ENCODE measurements around the gene ZNF609. TPM values are rescaled to one million over a fixed set of nuclear protein-coding genes. Genes with fewer than 3 reads are reported as not detected.

ZNF609 gene
- total and polyA plus RNA-seq, 10 of the 15 experiments (the other 5 are each of a cell fraction or from before 2014, with no cell fraction given), result 5.1 to 35.3 (median 13.6) TPM

DNA sequence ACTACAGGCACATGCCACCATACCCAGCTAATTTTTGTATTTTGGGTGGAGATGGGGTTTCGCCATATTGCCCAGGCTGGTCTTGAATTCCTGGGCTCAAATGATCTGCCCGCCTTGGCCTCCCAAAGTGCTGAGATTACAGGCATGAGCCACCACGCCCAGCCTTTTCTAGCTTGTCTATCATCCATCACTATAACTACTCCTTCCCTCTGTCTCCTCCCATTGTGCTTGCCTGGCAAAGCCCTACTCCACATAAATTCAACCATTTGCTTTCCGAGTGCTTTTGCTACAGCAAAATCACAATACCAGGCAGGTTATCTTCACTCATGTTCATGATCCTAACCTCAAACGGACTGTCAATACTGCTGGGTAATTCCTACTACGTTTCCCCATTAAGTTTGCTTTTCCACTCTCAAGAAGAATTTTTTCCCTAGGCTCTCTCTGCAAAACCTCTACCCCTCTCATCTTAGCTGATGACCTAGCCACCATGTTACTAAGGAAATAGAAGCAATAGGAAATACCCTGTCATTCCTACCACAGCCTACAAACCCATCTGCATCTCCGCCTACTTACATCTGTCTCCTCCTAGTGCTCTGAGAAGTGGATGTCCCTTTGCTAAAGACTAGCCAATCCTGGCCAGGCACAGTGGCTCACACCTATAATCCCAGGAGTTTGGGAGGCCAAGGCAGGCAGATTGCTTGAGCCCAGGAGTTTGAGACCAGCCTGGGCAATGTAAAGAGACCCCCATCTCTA, 250.5 kb downstream of the ZNF609 start:
- Histone ChIP-seq H3K4me3 (no peak overlapping the region), H3K27me3 (replicated peaks in 1 of 2; ENCODE audit: control insufficient read depth in 2 of 2, insufficient read depth in 2 of 2, low read length in 1 of 2) (no peaks in the 10 kb centered on the region), H4K20me1 (ENCODE audit: control insufficient read depth, insufficient read depth) (no peaks in the 10 kb centered on the region), H3K4me2 (ENCODE audit: control insufficient read depth, insufficient read depth) (no peak overlapping the region), H3K9me3 (replicated peaks; ENCODE audit: control insufficient read depth, insufficient read depth, low read length) (no peaks in the 10 kb centered on the region), H3K9ac (ENCODE audit: control insufficient read depth, insufficient read depth, low read length) (no peak overlapping the region), H2AFZ (ENCODE audit: control insufficient read depth, low read depth, low read length) (no peak overlapping the region), H3K27ac (ENCODE audit: control insufficient read depth, insufficient read depth) (no peak overlapping the region), H3K79me2 (ENCODE audit: control insufficient read depth, insufficient read depth, low read length) (no peaks in the 10 kb centered on the region), H3K36me3 (ENCODE audit: control insufficient read depth in 2 of 2, insufficient read depth in 2 of 2, low read length in 1 of 2) (no peaks in the 10 kb centered on the region), H3K4me1 (ENCODE audit: control insufficient read depth, insufficient read depth, low read length) (no peaks in the 10 kb centered on the region)
- in situ Hi-C loops (cut with MboI) (no loop called here), intact Hi-C loops (cut with micrococcal nuclease; ENCODE audit: unreplicated experiment) (no loop called here)
- no TSS peak for BruUV-seq (replicated peaks)
- SMC1A ChIA-PET (ENCODE audit: uncharacterized antibody, unreplicated experiment), result interaction anchor here (1.0 to 1.5 kb wide), 2 partner anchors 13 to 16 kb away, joined by 3 read pairs; no protein-coding TSS in a partner anchor
- TF ChIP-seq TARDBP (IDR thresholded peaks at IDR 0.05; ENCODE audit: borderline replicate concordance) (no peak), NR2F1 (conservative IDR thresholded peaks at IDR 0.05) (no peak), SMAD1 (IDR thresholded peaks at IDR 0.05; ENCODE audit: low read depth, partially characterized antibody) (no peak), SMAD5 (IDR thresholded peaks at IDR 0.05; ENCODE audit: low read depth) (no peak), MTA3 (IDR thresholded peaks at IDR 0.05; ENCODE audit: borderline replicate concordance, low read length) (no peak), EGR1 (IDR thresholded peaks at IDR 0.05; ENCODE audit: borderline replicate concordance in 1 of 2, low read depth in 2 of 2, low read length in 2 of 2) (no peak), MEF2B (IDR thresholded peaks at IDR 0.05; ENCODE audit: partially characterized antibody, poor library complexity, severe bottlenecking) (no peak), NFIC (IDR thresholded peaks at IDR 0.05; ENCODE audit: low read depth, low read length) (no peak)
- TF ChIP-seq, protein P1, sequence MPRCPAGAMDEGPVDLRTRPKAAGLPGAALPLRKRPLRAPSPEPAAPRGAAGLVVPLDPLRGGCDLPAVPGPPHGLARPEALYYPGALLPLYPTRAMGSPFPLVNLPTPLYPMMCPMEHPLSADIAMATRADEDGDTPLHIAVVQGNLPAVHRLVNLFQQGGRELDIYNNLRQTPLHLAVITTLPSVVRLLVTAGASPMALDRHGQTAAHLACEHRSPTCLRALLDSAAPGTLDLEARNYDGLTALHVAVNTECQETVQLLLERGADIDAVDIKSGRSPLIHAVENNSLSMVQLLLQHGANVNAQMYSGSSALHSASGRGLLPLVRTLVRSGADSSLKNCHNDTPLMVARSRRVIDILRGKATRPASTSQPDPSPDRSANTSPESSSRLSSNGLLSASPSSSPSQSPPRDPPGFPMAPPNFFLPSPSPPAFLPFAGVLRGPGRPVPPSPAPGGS (IDR thresholded peaks at IDR 0.05; ENCODE audit: borderline replicate concordance, insufficient read depth, low read depth, low read length, poor library complexity, severe bottlenecking), result no peak
- TF ChIP-seq, protein P2, sequence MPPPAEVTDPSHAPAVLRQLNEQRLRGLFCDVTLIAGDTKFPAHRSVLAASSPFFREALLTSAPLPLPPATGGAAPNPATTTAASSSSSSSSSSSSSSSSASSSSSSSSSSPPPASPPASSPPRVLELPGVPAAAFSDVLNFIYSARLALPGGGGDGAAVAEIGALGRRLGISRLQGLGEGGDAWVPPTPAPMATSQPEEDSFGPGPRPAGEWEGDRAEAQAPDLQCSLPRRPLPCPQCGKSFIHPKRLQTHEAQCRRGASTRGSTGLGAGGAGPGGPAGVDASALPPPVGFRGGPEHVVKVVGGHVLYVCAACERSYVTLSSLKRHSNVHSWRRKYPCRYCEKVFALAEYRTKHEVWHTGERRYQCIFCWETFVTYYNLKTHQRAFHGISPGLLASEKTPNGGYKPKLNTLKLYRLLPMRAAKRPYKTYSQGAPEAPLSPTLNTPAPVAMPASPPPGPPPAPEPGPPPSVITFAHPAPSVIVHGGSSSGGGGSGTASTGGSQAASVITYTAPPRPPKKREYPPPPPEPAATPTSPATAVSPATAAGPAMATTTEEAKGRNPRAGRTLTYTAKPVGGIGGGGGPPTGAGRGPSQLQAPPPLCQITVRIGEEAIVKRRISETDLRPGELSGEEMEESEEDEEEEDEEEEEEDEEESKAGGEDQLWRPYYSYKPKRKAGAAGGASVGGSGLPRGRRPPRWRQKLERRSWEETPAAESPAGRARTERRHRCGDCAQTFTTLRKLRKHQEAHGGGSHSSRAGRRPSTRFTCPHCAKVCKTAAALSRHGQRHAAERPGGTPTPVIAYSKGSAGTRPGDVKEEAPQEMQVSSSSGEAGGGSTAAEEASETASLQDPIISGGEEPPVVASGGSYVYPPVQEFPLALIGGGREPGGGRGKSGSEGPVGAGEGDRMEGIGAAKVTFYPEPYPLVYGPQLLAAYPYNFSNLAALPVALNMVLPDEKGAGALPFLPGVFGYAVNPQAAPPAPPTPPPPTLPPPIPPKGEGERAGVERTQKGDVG (CRISPR knock-in tag; IDR thresholded peaks at IDR 0.05), result no peak
- TF ChIP-seq, protein P3, sequence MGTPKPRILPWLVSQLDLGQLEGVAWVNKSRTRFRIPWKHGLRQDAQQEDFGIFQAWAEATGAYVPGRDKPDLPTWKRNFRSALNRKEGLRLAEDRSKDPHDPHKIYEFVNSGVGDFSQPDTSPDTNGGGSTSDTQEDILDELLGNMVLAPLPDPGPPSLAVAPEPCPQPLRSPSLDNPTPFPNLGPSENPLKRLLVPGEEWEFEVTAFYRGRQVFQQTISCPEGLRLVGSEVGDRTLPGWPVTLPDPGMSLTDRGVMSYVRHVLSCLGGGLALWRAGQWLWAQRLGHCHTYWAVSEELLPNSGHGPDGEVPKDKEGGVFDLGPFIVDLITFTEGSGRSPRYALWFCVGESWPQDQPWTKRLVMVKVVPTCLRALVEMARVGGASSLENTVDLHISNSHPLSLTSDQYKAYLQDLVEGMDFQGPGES (IDR thresholded peaks at IDR 0.05), result no peak
- ATAC-seq, result no peak
- WGBS (ENCODE audit: insufficient coverage, insufficient replicate concordance, low lambda C conversion rate, missing lambda C conversion rate), result 48% methylated on average over 7 of the region's 7 CpGs
- no peak for DNase-seq (ENCODE audit: low read depth, low spot score)
- RAD21 ChIA-PET (ENCODE audit: unreplicated experiment), result interaction anchor here (1.2 kb wide), 1 partner anchor 17 kb away, joined by 3 read pairs; no protein-coding TSS in a partner anchor
- CTCF ChIA-PET, result interaction anchor here (1.2 to 2.2 kb wide), 2 partner anchors 12 to 259 kb away, joined by 4 to 5 read pairs; no protein-coding TSS in a partner anchor
- POLR2A ChIA-PET, result interaction anchor here (0.6 to 0.7 kb wide), 2 partner anchors 204 to 532 kb away, joined by 3 to 4 read pairs; no protein-coding TSS in a partner anchor
- no peak for FAIRE-seq
